GM15510 (cell line): ENCODE measurements around the gene SETD1B.

Source experiments
- POLR2A ChIP-seq: IDR thresholded peaks from 3 replicates; pipeline ENCODE4 v1.6.1; 2011; ENCODE audit warnings: borderline replicate concordance; ENCODE audit not compliant: insufficient read length; ENCODE audit errors: extremely low read depth

The SETD1B gene

DNA sequence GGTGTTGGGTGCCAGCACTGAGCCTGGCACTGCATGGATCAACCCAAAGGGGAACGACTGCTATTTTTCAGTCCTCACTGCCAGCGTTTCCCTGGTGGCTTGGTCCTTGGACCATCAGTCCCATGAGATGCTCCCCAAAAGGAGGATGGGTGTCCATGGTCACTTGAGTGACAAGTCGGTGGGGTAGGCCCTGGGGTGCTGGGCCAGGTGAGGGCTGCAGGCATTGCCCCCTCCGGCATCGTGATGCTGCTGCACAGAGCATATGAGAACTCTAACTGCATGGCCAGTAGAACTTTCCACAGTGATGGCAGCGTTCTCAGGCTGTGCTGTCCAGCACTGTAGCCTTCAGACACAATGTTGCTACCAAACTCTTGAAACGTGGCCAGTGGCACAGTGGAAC is 16.2 kb downstream of the SETD1B start:
- no peak for TF ChIP-seq POLR2A

- TF ChIP-seq POLR2A = no peak
These were observed 18.7 kb downstream of the SETD1B start for GRCh38 chr12:121822393-121823100.

- TF ChIP-seq POLR2A = no peak
These were observed 19.4 kb downstream of the SETD1B start for GRCh38 chr12:121823101-121823726.

- TF ChIP-seq POLR2A = no peak
These were observed 19.9 kb downstream of the SETD1B start for GRCh38 chr12:121823727-121824115.

DNA sequence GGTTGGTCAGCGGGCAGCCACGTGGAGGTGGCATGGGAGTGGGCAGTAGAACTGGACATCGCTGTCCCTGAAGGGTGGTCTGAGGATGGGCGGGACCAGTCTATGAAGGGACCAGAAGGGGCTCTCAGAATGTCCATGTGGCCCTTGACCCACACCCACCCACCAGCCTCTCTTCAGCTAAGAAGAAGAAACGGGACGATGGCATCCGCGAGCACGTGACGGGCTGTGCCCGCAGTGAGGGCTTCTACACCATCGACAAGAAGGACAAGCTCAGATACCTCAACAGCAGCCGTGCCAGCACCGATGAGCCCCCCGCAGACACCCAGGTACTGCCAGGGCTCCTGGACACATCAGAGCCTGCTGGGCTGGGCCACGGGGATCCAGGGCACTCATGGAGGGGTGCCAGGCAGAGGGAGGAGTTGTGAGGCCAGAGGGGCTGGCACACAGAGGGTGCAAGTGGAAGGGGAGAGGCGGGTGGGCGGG is 21.3 kb downstream of the SETD1B start:
- no peak for TF ChIP-seq POLR2A

DNA sequence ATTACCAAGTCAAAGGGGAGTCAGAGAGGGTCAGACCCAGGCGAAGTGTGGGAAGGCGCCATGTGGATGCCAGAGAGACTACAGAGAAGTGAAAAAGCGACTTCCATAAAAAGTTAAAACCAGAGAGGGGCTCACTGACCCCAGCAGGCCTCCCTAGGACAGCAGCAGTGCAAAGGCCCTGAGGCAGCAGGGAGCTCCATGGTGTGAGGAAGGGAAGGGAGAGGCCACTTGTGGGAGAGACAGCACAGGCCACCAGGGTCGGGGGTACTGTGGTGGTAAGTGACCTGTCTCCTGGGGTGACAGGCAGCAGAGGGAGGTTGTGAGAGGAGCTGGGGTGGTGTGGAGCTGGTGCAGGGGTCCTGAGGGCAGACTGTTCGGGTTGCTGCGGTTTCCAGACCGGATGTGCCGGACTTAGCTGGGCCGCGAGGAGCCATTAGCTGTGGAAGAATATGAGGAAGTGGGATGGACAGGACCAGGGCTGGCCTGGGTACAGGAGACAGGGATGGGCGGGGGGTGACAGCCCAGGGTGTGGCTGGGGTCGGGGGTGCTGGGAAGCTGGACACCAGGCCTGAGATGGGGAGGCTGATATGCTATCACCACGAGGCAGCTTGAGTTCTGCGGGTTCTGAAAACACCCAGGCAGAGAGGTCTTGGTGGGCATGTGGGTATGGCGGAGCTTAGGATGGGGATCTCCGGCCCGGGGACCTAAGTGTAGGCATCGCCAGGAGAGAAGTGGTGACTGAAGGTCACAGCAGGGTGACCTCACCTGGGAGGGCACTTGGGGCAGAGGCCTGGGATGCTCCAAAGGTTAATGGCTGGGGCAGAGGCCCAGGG is 22.7 kb downstream of the SETD1B start:
- TF ChIP-seq POLR2A = no peak

GRCh38 chr12:121827351-121828099 is 23.7 kb downstream of the SETD1B start:
- no peak for TF ChIP-seq POLR2A

DNA sequence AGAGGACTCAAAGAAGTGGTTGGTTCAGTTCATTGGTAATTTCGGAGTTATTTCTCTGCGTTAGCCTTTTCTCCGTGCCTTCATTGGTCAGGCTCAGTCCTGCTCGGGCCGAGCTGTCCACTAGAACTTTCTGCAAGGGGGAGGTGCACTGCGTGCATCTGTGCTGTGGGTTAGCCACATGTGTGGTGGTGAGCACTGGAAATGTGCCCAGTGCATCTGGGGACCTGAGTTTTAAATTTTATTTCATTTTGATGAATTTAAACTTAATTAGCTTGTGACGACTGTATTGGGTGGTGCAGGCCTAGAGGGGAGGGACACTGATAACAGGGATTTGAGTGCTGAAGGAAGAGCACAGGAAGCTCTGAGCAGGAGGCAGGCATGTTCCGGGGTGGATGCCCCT is 24.5 kb downstream of the SETD1B start:
- TF ChIP-seq POLR2A = no peak

DNA sequence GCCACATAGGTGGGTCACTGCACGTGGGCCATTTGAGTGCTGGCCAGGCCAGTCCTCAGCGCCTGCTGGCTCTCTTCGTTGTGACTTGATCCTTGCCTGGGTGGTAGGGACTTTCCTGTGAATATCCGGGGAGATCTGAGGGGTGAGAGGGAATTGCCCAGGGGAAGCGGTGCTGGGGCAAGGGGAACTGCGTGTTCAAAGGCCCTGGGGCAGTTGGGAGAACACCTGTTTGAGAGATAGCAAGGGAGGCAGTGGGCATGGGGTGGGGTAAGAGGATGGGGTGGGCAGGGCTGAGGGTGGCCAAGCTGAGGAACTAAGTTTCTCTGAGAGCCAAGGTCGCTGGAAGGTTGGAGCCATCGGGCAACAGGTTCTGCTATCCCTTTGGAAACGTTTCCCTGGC is 25.0 kb downstream of the SETD1B start:
- TF ChIP-seq POLR2A = no peak

DNA sequence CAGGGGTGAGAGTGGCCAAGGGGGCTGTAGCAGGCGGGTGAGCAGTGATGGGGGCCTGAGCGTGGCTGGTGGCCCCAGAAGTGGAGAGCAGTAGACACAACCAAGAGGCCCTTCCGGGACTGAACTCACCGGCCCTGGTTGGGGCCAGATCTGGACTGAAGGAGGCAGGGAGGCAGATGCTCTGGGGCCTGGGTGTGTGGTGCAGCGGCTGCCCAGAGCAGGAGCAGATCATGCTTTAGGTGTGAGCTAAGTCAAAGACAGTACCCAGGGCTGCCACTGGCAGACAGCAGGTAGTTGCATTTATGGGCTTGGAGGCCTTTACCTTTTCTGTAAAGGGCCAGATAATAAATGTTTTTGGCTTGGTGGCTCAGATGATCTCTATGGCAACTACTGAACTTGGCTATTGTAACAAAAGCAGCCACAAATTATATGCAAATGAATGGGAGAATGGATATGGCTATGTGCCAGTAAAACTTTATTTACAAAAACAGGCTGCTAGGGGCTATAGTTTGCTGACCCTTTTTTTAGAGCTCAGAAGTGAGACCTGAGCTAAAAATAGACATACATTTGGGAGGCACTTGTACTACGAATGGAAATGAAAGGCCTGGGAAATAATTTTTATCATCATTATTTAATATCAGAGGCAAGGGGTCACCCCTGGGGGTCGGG is 25.6 kb downstream of the SETD1B start:
- no peak for TF ChIP-seq POLR2A

DNA sequence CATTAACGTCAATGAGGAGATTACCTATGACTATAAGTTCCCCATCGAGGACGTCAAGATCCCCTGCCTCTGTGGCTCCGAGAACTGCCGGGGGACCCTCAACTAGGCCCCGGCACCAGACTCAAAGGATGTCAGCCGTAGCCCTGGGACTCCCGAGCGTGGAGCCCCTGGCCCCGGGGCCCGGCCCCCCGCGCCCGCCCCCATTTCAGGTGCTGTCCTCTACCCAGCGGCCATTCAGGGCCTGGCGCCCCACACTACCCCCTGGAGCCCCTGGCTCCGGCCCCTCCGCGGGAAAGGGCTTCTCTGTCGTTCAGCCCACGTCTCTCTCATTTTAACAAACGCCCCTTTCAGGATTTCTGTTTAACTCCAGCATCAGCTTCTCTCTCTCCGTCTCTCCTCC is 26.3 kb downstream of the SETD1B start:
- no peak for TF ChIP-seq POLR2A

DNA sequence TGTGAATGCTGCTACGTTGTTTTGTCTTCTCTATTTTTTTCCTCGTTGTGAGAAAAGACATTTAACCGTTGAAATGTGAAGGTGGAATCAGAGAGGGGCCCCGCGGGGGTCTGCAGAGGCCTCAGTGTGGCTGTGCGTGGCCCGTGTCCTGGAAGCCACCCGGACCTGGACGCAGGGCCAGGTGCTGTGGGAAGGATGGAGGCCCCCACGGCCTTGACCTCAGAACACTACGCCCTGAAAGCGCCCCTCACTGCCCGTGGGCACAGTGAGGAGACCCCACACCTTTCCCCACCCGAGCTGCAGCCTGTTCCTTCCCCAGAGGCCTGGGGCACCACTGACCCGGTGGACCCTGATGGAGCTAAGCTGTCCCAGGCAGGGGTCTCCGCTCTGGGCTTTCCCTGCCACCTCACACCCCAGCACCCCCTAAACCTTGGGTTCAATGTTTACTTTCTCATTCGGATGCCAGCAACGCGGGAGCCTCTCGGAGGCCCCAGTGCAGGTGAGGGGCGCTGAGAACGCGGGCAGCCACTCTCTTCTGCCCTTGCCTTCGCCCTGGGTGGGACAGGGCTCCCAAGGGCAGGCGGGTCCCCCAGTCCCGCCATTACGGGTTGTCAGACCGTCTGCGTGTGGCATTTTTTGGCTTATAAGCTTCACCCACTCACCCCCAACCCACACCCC is 26.9 kb downstream of the SETD1B start:
- TF ChIP-seq POLR2A = no peak

GRCh38 chr12:121831571-121832245 is 27.9 kb downstream of the SETD1B start:
- no peak for TF ChIP-seq POLR2A
